Measurements from ENCODE around the gene ACCS.

The ACCS gene

DNA sequence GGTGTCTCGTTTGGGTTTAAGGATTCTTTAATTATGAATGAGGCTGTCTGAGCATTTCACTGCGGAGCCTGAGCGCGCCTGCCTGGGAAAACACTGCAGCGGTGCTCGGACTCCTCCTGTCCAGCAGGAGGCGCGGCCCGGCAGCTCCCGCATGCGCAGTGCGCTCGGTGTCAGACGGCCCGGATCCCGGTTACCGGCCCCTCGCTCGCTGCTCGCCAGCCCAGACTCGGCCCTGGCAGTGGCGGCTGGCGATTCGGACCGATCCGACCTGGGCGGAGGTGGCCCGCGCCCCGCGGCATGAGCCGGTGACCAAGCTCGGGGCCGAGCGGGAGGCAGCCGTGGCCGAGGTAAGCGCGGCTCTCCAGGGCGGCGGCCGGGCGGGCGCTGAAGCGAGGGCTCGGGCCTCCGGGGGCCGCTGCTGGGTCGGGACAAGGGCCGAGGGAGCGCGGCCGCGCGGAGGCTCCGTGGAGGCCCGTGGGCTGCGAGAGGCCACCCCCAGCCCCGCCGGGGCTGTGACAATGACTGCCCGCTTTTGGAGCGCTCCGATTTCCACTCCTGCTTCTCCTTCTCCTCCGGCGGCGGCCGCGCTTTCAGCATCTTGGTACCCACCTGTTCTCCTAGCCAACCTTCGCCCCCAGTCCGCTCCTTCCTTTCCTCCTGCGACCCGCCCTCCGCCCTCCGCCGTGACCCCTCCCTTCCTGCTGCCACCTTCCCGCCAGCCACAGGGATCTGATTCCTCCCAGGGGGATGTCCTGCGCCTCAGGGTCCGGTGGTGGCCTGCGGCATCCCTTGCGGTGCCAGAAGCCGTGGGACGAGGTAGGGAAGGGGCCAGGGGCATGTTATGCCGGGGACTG is 29.7 kb downstream of the ACCS start, which contains the start of gene EXT2:
EXT2 (plus strand) TSS at position 173 of the 854 bp plus-strand sequence. CDS start 12,035 bp downstream, outside the sequence.
- TF ChIP-seq, protein P1, sequence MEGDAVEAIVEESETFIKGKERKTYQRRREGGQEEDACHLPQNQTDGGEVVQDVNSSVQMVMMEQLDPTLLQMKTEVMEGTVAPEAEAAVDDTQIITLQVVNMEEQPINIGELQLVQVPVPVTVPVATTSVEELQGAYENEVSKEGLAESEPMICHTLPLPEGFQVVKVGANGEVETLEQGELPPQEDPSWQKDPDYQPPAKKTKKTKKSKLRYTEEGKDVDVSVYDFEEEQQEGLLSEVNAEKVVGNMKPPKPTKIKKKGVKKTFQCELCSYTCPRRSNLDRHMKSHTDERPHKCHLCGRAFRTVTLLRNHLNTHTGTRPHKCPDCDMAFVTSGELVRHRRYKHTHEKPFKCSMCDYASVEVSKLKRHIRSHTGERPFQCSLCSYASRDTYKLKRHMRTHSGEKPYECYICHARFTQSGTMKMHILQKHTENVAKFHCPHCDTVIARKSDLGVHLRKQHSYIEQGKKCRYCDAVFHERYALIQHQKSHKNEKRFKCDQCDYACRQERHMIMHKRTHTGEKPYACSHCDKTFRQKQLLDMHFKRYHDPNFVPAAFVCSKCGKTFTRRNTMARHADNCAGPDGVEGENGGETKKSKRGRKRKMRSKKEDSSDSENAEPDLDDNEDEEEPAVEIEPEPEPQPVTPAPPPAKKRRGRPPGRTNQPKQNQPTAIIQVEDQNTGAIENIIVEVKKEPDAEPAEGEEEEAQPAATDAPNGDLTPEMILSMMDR (IDR thresholded peaks at IDR 0.05; ENCODE audit: insufficient read depth, low read depth, low read length, missing control alignments), result peak; percentile 94
- H3K4me3 ChIP-seq (ENCODE audit: low read depth, low read length), result peak within 1 kb of the TSS; percentile 65
- peak; percentile 90 for DNase-seq (ENCODE audit: low read depth)

DNA sequence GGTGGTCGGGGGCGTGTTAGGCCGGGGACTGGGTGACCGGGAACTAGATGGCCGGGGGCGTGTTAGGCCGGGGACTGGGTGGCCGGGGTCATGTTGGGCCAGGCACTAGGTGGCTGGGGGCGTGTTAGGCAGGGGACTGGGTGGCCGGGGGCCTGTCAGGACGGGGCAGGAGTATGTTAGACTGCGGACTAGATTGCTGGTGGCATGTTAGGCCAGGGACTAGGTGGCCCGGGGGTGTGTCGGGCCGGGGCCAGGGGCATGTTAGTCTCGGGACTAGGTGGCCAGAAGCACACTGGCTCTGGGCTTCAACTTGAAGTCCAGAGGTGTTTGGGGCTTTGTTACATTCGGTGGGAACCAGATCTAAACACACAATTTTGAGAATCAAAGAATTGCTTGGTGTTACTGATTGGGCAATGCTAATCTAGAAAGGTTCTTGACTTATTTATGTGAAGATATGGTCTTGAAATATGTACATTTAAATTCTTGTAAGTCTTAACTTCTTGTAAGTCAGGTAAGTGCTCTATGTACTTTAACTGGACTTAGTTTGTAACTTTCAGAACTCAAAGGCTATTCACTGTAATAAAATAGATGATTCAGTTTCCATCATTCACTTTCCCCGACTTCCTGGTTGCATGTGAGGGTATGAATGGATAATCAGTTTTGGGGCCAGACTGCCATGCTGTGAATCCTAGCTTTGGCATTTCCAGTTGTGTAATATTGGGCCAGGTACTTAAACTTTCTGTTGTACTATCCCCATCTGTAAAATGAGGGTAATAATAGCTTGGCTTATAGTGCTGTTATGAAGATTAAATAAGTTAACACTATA is 30.5 kb downstream of the ACCS start:
- peak overlapping the region; percentile 65 for H3K4me3 ChIP-seq (ENCODE audit: low read depth, low read length)
- DNase-seq (ENCODE audit: low read depth), result no peak
- TF ChIP-seq, protein P1 (IDR thresholded peaks at IDR 0.05; ENCODE audit: insufficient read depth, low read depth, low read length, missing control alignments), result no peak

DNA sequence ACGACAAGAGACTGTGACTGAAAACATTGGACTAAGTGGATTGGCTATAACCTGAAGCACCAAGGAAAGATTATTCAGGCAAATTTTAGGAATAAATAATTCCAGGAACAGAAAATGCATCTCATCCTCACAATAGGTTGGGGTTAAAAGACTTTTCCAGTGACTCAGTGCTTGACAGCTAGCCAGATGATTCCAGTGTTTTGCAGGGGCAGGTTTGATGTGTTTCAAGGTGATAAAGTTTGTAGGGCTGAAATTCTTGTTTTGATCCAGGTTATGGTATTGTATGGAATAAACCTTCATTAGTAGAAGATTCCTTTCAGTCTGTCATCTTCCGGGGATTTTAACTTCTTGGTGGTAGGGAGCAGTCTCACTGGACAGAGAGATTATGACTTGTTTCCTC is 31.8 kb downstream of the ACCS start:
- no peak for DNase-seq (ENCODE audit: low read depth)
- H3K4me3 ChIP-seq (ENCODE audit: low read depth, low read length), result no peak overlapping the region
- TF ChIP-seq, protein P1 (IDR thresholded peaks at IDR 0.05; ENCODE audit: insufficient read depth, low read depth, low read length, missing control alignments), result no peak

DNA sequence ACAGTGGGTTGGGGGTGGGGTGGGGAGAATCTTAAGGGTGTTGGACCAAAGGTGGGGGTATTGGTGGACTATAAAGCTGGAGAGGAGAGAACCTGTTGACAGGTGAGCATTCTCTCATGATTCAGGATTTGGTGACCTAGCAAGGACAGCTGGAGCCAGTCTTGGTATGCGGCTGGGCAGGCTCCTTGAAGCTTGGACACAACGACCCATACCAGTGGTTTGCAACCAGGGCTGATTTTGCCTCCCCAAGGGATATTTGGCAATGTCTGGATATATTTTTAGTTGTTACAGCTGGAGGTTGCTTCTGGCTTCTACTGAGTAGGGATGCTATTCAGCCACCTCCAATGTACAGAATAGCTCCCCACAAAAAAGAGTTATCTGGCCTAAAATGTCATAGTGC is 35.0 kb downstream of the ACCS start:
- no peak overlapping the region for H3K4me3 ChIP-seq (ENCODE audit: low read depth, low read length)
- no peak for DNase-seq (ENCODE audit: low read depth)
- TF ChIP-seq, protein P1 (IDR thresholded peaks at IDR 0.05; ENCODE audit: insufficient read depth, low read depth, low read length, missing control alignments), result no peak

DNA sequence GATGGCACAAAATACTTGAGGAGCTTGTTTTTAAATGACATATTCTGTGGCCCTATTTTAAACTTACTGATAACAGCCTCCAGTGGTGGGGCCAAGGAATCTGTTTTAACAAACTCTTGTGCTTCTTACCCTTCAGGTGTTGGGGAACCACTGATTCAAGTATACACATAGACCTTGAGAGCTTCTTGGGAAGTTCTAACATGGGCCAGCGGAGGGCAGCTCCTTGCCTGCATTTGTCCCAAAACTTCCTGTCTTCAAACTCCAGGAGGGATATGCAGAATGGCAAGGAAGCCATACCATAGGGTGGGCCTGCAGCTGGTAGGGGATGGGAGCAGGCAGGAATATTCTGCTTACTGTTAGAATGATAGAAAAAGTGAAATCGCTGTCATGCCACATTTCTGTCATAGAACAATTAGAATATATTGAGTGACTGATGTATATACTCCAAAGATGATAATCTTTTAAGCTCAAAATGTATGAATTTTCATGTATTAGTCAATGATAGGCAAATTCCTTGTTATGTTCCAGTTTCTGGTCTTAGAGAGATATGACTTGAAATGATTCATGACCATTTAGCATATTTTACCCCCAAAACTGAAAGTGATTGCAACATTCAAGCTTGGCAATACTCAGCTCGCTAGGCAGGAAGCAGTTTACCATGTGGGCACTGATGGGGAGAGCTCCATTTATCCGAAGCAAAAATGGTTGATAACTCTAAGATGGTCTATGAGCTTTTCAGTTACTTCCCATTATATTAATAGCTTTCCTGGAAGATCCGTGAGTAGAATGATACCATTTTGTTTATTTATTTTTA is 38.6 kb downstream of the ACCS start:
- no peak overlapping the region for H3K4me3 ChIP-seq (ENCODE audit: low read depth, low read length)
- DNase-seq (ENCODE audit: low read depth), result no peak
- TF ChIP-seq, protein P1 (IDR thresholded peaks at IDR 0.05; ENCODE audit: insufficient read depth, low read depth, low read length, missing control alignments), result no peak

DNA sequence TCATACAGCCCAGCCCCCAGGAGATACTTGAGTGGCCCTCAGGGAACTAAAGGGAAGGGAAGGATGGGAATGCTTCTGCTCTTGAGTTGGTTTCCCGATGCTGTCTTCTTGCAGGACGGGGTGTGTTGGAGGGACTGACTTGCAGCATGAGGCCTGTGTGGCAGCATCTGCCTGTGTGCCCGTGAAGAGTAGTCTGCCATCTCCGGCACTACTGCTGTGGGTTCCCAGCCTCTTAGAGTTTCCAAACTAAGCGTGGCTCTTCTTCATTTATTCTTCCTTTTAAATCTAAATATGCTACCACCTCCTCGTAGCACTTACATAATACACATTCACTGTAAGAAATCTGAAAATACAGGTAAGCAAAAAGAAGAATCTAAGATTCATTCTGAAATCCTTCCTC is 42.2 kb downstream of the ACCS start:
- H3K4me3 ChIP-seq (ENCODE audit: low read depth, low read length), result no peak overlapping the region
- TF ChIP-seq, protein P1 (IDR thresholded peaks at IDR 0.05; ENCODE audit: insufficient read depth, low read depth, low read length, missing control alignments), result no peak
- no peak for DNase-seq (ENCODE audit: low read depth)

Measured in GM12865 (cell line).